C4-2B (cell line): Measurements from ENCODE around the gene CDH11.

Experiments used
- H3K27ac ChIP-seq: fragments of 450-650 bp; 2 replicates; pipeline ENCODE4 v1.5.1; 2017
- ZFX ChIP-seq: fragments of 450-650 bp; IDR thresholded peaks from 2 replicates; pipeline ENCODE4 v1.6.1; 2017
- TF ChIP-seq, protein P1 (sequence below): fragments of 450-650 bp; conservative IDR thresholded peaks from 2 replicates; pipeline ENCODE4 v1.5.1; 2017; ENCODE audit warnings: mild to moderate bottlenecking

Gene CDH11

GRCh38 chr16:64900517-64900916, 221.3 kb downstream of the CDH11 start:
- H3K27ac ChIP-seq, result no peak overlapping the region
- TF ChIP-seq, protein P1, sequence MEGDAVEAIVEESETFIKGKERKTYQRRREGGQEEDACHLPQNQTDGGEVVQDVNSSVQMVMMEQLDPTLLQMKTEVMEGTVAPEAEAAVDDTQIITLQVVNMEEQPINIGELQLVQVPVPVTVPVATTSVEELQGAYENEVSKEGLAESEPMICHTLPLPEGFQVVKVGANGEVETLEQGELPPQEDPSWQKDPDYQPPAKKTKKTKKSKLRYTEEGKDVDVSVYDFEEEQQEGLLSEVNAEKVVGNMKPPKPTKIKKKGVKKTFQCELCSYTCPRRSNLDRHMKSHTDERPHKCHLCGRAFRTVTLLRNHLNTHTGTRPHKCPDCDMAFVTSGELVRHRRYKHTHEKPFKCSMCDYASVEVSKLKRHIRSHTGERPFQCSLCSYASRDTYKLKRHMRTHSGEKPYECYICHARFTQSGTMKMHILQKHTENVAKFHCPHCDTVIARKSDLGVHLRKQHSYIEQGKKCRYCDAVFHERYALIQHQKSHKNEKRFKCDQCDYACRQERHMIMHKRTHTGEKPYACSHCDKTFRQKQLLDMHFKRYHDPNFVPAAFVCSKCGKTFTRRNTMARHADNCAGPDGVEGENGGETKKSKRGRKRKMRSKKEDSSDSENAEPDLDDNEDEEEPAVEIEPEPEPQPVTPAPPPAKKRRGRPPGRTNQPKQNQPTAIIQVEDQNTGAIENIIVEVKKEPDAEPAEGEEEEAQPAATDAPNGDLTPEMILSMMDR, result no peak
- TF ChIP-seq ZFX, result no peak

DNA sequence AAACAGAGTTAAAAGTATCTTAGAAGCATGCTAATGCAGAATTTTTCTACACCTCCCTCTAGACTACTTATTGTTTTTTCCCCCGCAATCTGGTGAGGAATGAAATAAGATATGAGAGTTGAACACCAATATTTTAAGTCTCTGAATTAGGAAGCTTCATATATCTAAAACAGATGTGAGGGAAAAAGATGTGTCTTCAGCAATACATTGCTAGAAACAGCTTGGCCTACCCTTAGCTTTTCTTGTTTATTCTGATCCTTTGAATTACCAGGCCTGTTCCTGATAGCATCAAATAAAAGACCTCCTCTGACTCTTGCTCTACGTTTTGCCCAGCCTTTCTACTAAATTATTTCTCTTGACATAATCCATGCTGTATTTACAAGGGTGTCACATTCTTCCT, 221.8 kb downstream of the CDH11 start:
- no peak overlapping the region for H3K27ac ChIP-seq
- TF ChIP-seq, protein P1, result no peak
- no peak for TF ChIP-seq ZFX

DNA sequence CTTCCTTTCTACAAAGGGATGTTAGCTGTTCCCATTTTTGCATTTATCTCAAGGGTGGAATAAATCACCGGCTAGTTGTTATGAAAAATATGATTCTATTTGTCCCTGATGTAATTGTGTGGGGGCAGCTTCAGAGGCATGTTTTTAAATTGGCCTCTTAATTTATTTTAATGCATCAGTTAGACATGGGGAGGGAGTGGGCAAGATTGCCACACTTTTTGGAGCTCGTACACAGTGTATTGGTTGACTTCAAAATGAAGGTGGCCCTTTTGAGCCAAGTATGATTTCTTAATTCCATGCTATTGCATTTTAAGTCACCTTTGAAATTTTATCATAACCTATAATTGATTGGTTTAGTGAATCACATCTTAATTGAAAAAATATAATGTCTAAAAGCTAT, 223.7 kb downstream of the CDH11 start:
- H3K27ac ChIP-seq, result no peak overlapping the region
- TF ChIP-seq, protein P1, result no peak
- no peak for TF ChIP-seq ZFX
